ENCODE results near the gene PLEKHG3.

DNA sequence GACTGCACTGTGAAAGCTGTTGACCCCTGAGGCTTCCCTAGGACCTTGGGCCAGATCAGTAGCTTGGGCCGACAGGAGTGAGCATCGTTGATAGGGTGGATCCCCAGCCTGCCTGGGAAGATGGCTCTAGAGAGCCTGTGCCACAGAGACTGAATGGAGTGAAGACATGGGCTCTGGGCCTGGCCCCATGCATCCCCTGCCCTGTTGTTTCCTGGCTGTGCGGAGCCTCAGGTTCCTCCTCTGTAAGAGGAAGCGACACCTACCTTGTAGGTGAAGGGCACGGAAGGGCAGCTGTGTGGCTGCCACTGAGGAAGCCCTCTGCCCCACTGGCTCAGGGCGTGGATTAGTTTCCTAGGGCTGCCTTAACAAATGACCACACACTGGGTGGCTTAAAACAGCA, 23.9 kb downstream of the PLEKHG3 start:
- TF ChIP-seq, protein P1, sequence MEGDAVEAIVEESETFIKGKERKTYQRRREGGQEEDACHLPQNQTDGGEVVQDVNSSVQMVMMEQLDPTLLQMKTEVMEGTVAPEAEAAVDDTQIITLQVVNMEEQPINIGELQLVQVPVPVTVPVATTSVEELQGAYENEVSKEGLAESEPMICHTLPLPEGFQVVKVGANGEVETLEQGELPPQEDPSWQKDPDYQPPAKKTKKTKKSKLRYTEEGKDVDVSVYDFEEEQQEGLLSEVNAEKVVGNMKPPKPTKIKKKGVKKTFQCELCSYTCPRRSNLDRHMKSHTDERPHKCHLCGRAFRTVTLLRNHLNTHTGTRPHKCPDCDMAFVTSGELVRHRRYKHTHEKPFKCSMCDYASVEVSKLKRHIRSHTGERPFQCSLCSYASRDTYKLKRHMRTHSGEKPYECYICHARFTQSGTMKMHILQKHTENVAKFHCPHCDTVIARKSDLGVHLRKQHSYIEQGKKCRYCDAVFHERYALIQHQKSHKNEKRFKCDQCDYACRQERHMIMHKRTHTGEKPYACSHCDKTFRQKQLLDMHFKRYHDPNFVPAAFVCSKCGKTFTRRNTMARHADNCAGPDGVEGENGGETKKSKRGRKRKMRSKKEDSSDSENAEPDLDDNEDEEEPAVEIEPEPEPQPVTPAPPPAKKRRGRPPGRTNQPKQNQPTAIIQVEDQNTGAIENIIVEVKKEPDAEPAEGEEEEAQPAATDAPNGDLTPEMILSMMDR (conservative IDR thresholded peaks at IDR 0.05 in 1 of 2, IDR thresholded peaks at IDR 0.05 in 1 of 2; ENCODE audit: extremely low read depth in 1 of 2, insufficient read depth in 1 of 2, low read depth in 1 of 2, low read length in 2 of 2): no peak
- TF ChIP-seq EZH2 (IDR thresholded peaks at IDR 0.05; ENCODE audit: borderline replicate concordance, low read length): no peak
